GM21576 (cell line): ENCODE results near the gene CFAP65.

Experiments
- ATAC-seq: cut with Tn5 transposase; IDR thresholded peaks from one replicate; pipeline ENCODE4 v1.9.1; 2021; ENCODE audit warnings: mild to moderate bottlenecking, moderate library complexity; ENCODE audit not compliant: unreplicated experiment

The CFAP65 gene

GRCh38 chr2:218979846-218980734 is 61.2 kb downstream of the CFAP65 start:
- peak; percentile 87 for ATAC-seq

DNA sequence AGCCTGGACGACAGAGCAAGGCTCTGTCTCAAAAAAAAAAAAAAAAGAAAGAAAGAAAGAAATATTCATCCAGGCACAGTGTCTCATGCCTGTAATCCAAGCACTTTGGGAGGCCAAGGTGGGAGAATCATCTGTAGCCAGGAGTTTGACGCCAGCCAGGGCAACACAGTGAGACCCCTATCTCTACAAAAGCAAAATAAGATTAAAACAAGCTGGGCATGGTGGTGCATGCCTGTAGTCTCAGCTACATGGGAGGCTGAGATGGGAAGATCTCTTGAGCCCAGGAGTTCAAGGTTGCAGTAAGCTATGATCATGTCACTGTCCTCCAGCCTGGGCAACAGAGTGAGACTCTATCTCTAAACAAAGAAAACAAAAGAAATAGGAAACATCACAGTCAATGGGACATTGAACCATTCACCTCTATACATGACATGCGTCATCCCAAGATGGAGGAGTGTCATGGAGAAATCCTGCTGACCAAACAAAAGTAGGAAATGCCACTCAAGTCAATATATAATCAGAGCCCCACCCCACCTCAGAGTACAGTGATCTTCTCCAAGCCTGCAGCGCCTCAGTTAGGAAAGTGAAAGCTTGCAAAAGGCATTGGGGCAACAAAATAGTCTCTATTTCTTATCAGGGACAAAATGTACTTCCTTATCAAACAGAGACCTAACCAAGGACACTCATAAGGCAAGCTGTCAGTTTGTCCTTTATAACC is 66.1 kb downstream of the CFAP65 start:
- no peak for ATAC-seq

- no peak for ATAC-seq
Measured at GRCh38 chr2:218970894-218971293, 70.4 kb downstream of the CFAP65 start.

GRCh38 chr2:218964041-218964771 is 77.1 kb downstream of the CFAP65 start:
- ATAC-seq = no peak

DNA sequence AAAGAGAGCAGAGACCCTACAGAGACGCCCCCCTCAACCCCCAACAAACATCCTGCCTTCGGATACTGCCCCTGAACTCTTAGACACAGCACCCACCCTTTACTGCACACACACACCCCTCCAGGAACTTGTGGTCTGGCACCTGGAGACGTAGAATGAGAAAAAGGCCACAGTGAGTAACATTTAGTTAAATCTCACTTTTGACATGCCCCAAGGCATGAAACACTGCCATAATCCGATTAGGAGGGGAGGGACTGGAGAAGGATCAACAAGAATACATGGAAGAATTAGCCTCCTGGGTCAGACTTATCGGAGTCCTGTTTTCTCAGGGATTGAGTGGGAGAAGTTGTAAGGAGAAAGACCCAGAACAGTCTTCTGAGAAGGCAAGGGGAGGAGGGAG is 77.7 kb downstream of the CFAP65 start:
- ATAC-seq = no peak

- ATAC-seq = no peak
Measured at GRCh38 chr2:218962859-218963492, 78.3 kb downstream of the CFAP65 start.

DNA sequence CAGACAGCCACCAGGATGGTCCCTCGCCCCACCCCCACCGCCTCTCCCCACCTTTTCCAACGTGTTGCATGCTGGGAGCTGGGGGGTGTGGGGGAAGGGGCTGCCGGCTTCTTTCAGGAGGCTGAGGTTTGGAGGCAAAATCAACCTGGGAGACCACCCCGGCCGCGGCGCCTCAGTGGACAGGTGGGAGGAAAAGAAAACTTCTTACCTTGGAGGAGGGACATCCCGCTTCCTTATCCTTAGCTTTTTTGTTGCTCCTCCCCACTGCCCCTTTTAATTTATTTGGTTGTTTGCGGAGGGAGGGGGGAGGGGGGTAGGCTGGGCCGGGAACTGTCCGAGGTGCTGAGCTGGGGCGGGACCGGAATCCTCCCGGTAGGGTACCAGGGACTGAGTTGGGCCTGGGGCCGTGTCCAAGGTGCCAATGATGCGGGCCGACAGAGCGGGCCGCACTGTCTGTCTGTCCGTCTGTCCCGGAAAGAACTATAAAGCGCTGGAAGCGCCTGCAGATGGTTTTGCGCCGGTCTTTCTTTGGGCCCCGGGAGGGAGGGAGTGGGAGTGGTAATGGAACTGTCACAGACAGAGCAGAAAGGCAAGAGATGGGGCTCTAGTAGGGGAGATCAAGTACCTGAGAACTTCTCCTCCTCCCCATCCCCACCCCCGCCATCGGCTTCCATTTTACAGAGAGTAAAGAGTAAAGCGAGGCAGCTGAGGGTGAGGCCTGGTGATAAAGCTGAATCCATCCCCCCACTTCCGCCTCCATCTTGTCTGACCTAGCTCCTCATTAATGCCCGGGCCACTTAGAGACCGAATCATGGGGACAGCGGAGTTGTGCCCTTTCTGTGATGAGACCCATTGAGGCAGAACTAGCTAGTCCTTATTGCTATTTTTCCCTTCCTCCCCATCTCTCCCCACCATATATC is 79.4 kb downstream of the CFAP65 start:
- no peak for ATAC-seq

DNA sequence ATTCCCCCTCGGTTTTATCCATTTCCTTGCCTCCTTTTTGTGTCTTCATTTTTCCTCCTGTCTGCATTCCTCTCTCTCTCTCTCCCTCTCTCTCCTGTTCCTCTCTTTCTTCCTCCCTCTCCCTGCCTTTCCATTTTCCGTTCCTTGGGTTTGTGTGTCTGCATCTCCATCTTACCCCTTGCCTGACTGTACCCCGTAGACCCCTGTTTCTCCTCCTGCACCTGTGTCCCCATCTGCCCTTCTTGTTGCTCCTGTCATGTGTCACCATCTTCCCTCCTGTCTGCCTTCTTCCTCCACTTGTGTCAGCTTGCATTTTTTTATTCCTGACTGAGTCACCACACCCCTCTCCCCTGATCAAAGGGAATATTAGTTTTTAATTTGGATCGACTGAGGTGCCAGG is 80.1 kb downstream of the CFAP65 start:
- no peak for ATAC-seq

- no peak for ATAC-seq
Measured at GRCh38 chr2:218960309-218961165, 80.8 kb downstream of the CFAP65 start.

DNA sequence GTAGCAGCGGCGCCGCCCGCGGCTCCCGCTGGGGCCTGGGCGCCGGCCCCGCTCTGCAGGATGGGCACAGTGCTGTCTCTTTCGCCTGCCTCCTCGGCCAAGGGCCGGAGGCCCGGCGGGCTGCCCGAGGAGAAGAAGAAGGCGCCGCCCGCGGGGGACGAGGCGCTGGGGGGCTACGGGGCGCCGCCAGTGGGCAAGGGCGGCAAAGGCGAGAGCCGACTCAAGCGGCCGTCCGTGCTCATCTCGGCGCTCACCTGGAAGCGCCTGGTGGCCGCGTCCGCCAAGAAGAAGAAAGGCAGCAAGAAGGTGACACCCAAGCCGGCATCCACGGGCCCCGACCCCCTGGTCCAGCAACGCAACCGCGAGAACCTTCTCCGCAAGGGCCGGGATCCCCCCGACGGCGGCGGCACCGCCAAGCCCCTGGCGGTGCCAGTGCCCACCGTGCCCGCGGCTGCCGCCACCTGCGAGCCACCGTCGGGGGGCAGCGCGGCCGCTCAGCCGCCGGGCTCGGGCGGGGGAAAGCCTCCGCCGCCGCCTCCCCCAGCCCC is 81.5 kb downstream of the CFAP65 start:
- ATAC-seq = no peak

GRCh38 chr2:218959141-218959731 is 82.1 kb downstream of the CFAP65 start, which contains the start of gene CDK5R2:
TSS of gene CDK5R2 (plus strand) at chr2:218959666. CDS start at chr2:218959821, 155 bp downstream.
- peak; percentile 96 for ATAC-seq

DNA sequence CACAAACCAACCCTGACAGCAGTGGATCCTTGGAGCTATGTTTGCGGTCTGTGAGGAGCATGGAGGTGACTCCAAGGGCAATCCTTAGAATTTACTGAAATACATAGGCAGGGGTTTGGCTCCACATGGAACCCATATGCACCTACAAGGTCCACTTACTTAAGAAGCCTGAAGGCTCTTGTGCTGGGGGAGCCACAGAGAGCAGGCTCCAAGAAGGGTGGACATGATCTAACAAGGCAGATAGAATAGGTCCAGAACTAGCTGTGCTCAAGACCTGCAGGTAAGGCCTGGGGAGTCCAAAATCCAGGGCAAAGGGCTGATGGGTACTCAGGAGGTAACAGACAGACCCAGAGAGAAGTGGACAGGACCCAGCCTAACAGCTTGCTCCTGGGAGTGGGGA is 83.0 kb downstream of the CFAP65 start:
- no peak for ATAC-seq

DNA sequence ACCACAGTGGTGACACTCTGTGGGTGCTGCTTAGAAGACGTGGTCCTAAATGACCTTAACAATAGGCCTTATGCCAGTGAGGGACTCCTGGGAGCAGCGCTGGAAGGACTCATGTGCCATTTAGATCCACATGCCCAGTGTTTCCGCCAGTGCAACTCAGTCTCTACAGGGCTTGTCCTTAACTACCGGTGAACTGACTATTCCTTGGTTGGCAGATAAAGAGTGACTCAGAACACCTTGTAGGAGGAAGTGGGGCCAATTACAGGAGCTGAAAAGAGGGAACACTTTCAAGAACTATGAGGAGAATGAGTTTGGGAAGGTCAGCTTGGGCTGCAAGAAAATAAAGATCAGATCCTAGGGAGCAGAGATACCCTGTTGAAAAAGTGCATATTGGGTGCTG is 83.6 kb downstream of the CFAP65 start:
- ATAC-seq = no peak

DNA sequence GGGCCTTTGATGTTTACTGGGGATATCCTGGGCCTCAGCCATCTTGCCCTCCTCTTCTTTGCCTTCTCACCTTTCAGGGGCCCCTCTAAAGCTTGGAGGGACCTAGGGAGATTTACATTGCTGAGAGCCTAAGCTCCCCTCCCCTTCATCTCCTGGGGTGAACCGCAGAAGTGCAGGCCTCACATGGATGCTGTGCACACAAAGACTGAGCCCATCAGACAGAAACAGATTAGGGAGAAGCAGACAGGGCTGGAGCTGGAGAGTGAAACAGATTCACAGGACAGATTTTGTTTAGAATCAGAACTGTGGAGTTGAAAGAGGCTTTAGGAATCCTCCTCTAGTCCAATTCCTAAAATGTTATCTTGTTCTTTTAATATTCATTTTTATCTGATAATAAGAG is 85.3 kb downstream of the CFAP65 start:
- no peak for ATAC-seq

- no peak for ATAC-seq
Measured at GRCh38 chr2:218954541-218955300, 86.6 kb downstream of the CFAP65 start.

DNA sequence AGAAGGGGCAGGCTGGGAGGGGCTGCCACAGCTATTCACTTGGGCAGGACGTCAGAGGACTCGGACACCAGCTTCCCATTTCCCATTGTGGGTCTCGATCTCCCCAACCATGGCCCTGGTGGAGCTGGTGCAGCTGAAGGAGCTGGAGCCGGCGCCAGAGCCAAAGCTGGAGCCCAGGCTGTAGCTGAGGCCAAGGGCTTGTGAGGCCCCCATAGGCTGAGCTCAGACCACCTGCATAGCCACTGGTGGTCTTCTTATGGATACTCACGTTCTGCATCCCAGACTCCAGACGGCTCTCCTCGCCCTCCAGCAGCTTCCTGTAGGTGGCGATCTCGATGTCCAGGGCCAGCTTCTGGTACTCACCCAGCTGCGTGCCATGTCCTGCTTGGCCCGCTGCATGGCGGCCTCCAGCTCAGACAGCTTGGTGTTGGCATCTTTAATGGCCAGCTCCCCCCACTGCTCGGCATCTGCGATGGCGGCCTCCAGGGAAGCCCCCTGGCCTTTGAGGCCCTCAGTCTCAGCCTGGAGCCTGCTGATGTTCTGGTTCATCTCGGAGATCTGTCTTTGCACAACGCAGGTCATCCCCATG is 87.9 kb downstream of the CFAP65 start:
- ATAC-seq = no peak
